ENCODE measurements around the gene SMARCAL1. TPM values are rescaled to one million over a fixed set of nuclear protein-coding genes. Genes with fewer than 3 reads are reported as not detected.

The SMARCAL1 gene
- total RNA-seq, 1 experiment from 2014 or later: 20.9 TPM

DNA sequence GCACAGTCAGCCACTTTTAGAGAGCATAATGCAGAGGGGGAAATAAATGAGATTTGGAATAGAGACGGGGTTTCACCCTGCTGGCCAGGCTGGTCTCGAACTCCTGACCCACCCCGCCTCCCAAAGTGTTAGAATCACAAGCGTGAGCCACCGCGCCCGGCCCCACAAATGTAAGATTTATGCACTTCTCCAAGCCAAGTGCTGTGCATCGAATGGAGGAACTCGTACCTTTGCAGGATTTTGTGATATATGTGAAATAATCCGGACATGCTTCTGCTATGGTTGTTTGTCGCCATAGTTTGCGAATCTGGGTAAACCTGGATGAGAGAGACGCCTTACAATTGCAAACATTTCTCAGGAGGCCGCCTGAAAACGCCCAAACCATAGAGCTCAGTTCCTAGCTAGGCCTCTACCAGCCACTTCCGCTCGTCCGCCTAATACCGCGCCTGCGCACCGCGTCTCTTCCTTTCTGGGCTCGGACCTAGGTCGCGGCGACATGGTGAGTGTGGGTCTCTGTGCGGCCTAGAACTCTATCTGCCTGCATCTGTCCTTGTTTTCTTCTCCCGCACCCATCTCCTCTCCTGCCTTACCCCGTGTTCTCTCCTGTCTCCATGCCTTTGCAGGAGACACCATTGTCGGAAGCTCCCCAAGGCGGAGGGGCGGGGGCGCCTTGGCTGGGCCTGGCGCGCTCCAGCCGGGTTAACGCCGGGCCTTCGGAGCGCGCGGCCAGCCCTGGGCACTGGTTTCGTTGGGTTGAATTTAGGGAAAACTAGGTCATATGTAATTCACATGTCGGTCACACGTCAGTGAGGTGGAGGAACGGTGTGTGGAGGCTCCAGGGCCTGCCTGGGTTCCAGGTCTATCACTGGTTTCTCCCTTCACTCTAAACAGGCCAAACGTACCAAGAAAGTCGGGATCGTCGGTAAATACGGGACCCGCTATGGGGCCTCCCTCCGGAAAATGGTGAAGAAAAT lies 86.4 kb downstream of the SMARCAL1 start, which contains the start of gene RPL37A (continued):
- TF ChIP-seq, protein P1, sequence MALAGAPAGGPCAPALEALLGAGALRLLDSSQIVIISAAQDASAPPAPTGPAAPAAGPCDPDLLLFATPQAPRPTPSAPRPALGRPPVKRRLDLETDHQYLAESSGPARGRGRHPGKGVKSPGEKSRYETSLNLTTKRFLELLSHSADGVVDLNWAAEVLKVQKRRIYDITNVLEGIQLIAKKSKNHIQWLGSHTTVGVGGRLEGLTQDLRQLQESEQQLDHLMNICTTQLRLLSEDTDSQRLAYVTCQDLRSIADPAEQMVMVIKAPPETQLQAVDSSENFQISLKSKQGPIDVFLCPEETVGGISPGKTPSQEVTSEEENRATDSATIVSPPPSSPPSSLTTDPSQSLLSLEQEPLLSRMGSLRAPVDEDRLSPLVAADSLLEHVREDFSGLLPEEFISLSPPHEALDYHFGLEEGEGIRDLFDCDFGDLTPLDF (CRISPR knock-in tag; IDR thresholded peaks at IDR 0.05): peak; percentile 74
- TF ChIP-seq CREM (CRISPR knock-in tag; IDR thresholded peaks at IDR 0.05) (peak; percentile 82; the same call in 1 of the 2 replicates), CBFB (CRISPR knock-in tag; IDR thresholded peaks at IDR 0.05; ENCODE audit: low read depth) (peak; percentile 68; the same call in 1 of the 2 replicates), FOXP1 (CRISPR knock-in tag; IDR thresholded peaks at IDR 0.05; ENCODE audit: borderline replicate concordance) (peak; percentile 92), MYBL2 (CRISPR knock-in tag; IDR thresholded peaks at IDR 0.05) (peak; percentile 42; the same call in 1 of the 2 replicates), HMGA2 (CRISPR knock-in tag; IDR thresholded peaks at IDR 0.05) (no peak), NR3C1 (CRISPR knock-in tag; conservative IDR thresholded peaks at IDR 0.05; ENCODE audit: low read depth) (peak; percentile 93; the same call in 1 of the 2 replicates), GABPB1 (CRISPR knock-in tag; IDR thresholded peaks at IDR 0.05) (peak; percentile 67), ZNF232 (CRISPR knock-in tag; IDR thresholded peaks at IDR 0.05) (0 out of 2 replicates have a peak, but pooled peaks have one; percentile 75), JUN (CRISPR knock-in tag; IDR thresholded peaks at IDR 0.05) (peak; percentile 92)
- TF ChIP-seq, protein P2, sequence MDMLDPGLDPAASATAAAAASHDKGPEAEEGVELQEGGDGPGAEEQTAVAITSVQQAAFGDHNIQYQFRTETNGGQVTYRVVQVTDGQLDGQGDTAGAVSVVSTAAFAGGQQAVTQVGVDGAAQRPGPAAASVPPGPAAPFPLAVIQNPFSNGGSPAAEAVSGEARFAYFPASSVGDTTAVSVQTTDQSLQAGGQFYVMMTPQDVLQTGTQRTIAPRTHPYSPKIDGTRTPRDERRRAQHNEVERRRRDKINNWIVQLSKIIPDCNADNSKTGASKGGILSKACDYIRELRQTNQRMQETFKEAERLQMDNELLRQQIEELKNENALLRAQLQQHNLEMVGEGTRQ (CRISPR knock-in tag; IDR thresholded peaks at IDR 0.05): 0 out of 2 replicates have a peak, but pooled peaks have one; percentile 14
- TF ChIP-seq, protein P3, sequence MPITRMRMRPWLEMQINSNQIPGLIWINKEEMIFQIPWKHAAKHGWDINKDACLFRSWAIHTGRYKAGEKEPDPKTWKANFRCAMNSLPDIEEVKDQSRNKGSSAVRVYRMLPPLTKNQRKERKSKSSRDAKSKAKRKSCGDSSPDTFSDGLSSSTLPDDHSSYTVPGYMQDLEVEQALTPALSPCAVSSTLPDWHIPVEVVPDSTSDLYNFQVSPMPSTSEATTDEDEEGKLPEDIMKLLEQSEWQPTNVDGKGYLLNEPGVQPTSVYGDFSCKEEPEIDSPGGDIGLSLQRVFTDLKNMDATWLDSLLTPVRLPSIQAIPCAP (CRISPR knock-in tag; IDR thresholded peaks at IDR 0.05): 0 out of 2 replicates have a peak, but pooled peaks have one; percentile 46

DNA sequence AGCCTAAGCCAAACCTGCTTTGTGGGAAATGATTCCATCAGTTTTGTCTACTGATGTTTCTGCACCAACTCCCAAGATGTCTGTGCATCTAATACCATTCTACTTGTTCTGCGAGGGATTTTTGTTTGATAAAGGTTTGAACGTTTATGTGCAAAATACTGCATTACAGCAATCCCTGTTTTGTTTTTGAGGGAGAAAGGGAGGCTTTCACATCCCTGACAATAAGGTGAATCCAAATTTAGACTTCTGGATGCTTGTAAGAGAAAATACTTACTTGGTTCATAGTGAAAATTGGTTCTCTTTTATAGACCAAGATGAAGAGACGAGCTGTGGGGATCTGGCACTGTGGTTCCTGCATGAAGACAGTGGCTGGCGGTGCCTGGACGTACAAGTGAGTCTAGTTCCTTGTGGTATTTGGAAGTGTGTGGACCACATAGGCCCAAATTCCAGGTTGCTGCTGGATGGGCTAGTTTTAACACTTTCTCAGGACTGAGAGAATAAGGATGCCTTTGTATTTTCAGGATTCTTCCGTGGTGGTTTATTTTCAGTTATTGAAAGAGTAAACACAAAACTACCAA lies 87.4 kb downstream of the SMARCAL1 start:
- Mint-ChIP-seq H3K27ac (peak overlapping the region; percentile 96), H3K4me3 (peak overlapping the region; percentile 96), H3K36me3 (peaks cover 61% of the 10 kb centered on the region), H3K27me3 (ENCODE audit: low read depth) (no peaks in the 10 kb centered on the region), H3K4me1 (peaks cover 46% of the 10 kb centered on the region), H3K9me3 (no peaks in the 10 kb centered on the region)
- ATAC-seq (no peak), DNase-seq (ENCODE audit: low spot score) (no peak)
- CTCF ChIA-PET: no interaction called here
- TF ChIP-seq SP1 (CRISPR knock-in tag; conservative IDR thresholded peaks at IDR 0.05): 0 out of 2 replicates have a peak, but pooled peaks have one; percentile 27
- TF ChIP-seq, protein P4, sequence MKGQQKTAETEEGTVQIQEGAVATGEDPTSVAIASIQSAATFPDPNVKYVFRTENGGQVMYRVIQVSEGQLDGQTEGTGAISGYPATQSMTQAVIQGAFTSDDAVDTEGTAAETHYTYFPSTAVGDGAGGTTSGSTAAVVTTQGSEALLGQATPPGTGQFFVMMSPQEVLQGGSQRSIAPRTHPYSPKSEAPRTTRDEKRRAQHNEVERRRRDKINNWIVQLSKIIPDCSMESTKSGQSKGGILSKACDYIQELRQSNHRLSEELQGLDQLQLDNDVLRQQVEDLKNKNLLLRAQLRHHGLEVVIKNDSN (CRISPR knock-in tag; IDR thresholded peaks at IDR 0.05): no peak
- no peak for TF ChIP-seq ZNF317 (CRISPR knock-in tag; IDR thresholded peaks at IDR 0.05; ENCODE audit: borderline replicate concordance, low read depth)
- no peak for TF ChIP-seq ETV6 (CRISPR knock-in tag; IDR thresholded peaks at IDR 0.05)
- TF ChIP-seq ZNF671 (CRISPR knock-in tag; IDR thresholded peaks at IDR 0.05): peak; percentile 55; the same call in 1 of the 2 replicates
- no peak for TF ChIP-seq ZBTB21 (CRISPR knock-in tag; IDR thresholded peaks at IDR 0.05; ENCODE audit: borderline replicate concordance)
- TF ChIP-seq FOXK1 (CRISPR knock-in tag; IDR thresholded peaks at IDR 0.05): no peak
- TF ChIP-seq MXD4 (CRISPR knock-in tag; IDR thresholded peaks at IDR 0.05; ENCODE audit: borderline replicate concordance): no peak
- TF ChIP-seq NFE2L1 (CRISPR knock-in tag; IDR thresholded peaks at IDR 0.05): no peak
- TF ChIP-seq TP53 (CRISPR knock-in tag; IDR thresholded peaks at IDR 0.05): no peak
- TF ChIP-seq ZNF423 (CRISPR knock-in tag; IDR thresholded peaks at IDR 0.05): no peak
- TF ChIP-seq, protein P5, sequence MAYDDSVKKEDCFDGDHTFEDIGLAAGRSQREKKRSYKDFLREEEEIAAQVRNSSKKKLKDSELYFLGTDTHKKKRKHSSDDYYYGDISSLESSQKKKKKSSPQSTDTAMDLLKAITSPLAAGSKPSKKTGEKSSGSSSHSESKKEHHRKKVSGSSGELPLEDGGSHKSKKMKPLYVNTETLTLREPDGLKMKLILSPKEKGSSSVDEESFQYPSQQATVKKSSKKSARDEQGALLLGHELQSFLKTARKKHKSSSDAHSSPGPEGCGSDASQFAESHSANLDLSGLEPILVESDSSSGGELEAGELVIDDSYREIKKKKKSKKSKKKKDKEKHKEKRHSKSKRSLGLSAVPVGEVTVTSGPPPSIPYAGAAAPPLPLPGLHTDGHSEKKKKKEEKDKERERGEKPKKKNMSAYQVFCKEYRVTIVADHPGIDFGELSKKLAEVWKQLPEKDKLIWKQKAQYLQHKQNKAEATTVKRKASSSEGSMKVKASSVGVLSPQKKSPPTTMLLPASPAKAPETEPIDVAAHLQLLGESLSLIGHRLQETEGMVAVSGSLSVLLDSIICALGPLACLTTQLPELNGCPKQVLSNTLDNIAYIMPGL (CRISPR knock-in tag; IDR thresholded peaks at IDR 0.05): no peak
- TF ChIP-seq, protein P3 (CRISPR knock-in tag; IDR thresholded peaks at IDR 0.05): no peak
- POLR2A ChIA-PET: no interaction called here
